ENCODE results near the gene CABP7. TPM values are rescaled to one million over a fixed set of nuclear protein-coding genes. Genes with fewer than 3 reads are reported as not detected.

The CABP7 gene
- polyA plus RNA-seq, 1 donor (not counting 4 experiments of a cell fraction or from before 2014, with no cell fraction given): not detected

DNA sequence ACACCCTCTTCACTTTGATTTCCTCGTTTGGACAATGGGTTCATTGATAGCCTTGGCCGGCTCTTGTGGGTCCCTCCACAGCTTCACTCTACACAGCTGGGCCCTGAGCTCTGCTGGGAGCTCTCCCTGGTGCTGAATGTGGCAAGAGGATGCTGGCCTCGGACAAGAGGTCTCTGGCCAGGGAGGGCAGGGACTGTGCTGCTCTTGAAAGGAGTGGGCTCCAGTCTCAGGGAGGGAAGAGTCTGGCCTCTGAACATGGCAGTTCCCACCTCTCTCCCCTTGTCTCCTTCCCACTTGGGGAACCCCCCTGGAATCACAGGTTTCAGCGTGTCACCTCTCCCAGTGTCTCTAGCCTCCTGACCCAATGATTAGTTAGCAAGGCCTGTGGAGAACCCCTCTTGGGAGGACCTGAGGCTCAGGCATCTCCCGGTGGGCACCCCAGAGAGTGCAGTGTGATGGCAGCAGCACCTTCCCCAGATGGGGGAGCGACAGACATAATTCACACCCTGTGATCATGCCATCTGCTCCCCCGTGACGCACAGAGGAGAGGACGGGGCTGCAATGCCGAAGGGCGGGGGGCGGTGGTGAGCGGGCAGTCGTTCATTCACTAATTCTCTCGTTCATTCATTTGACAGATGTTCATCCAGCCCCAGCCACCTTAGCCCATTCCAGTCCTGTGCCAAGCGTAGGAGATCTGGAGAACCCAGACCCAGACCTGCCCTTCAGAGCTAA lies 2.8 kb upstream of the CABP7 start:
- Histone ChIP-seq H3K9ac (ENCODE audit: control insufficient read depth, extremely low read depth, insufficient read depth, low read length) (no peak overlapping the region), H3K79me2 (ENCODE audit: control insufficient read depth, insufficient read depth, low read length) (no peaks in the 10 kb centered on the region), H3K36me3 (ENCODE audit: control insufficient read depth in 2 of 2, extremely low read depth in 1 of 2, insufficient read depth in 2 of 2, low read length in 2 of 2) (no peaks in the 10 kb centered on the region), H3K27me3 (ENCODE audit: control insufficient read depth, extremely low read depth, insufficient read depth, low read length) (peaks cover 47% of the 10 kb centered on the region), H3K4me1 (ENCODE audit: control insufficient read depth, extremely low read depth, insufficient read depth, low read length) (peaks cover 11% of the 10 kb centered on the region), H3K9me3 (ENCODE audit: control insufficient read depth, low read depth, low read length) (no peaks in the 10 kb centered on the region), H3K9me1 (ENCODE audit: control insufficient read depth, extremely low read depth, insufficient read depth, low read length) (no peaks in the 10 kb centered on the region), H2AFZ (ENCODE audit: control insufficient read depth, low read length) (no peak overlapping the region), H3K4me3 (ENCODE audit: control insufficient read depth in 2 of 3, extremely low read depth in 1 of 3, insufficient read depth in 2 of 3, low read depth in 1 of 3, low read length in 3 of 3) (no peak overlapping the region), H3K4me2 (ENCODE audit: control insufficient read depth, extremely low read depth, insufficient read depth, low read depth, low read length) (no peak overlapping the region), H4K20me1 (ENCODE audit: control insufficient read depth, extremely low read depth, insufficient read depth, low read length) (peaks cover 5% of the 10 kb centered on the region), H3K27ac (ENCODE audit: control insufficient read depth, insufficient read depth, low read length) (no peak overlapping the region)
- no peak for FAIRE-seq
- peak; percentile 35 for DNase-seq (ENCODE audit: low read depth, low spot score)
- TF ChIP-seq CTCF (optimal IDR thresholded peaks at IDR 0.05 in 1 of 3, IDR thresholded peaks at IDR 0.05 in 1 of 3, conservative IDR thresholded peaks at IDR 0.05 in 1 of 3; ENCODE audit: extremely low read depth in 1 of 3, insufficient read depth in 2 of 3, low read length in 3 of 3) (no peak), EZH2 (IDR thresholded peaks at IDR 0.05; ENCODE audit: low read length) (no peak)
- dilution Hi-C loops (cut with MboI; ENCODE audit: extremely low pct_ligation_motif_present, low sequenced_read_pairs): no loop called here

- Histone ChIP-seq H3K9ac (ENCODE audit: control insufficient read depth, extremely low read depth, insufficient read depth, low read length) (no peak overlapping the region), H3K4me3 (ENCODE audit: control insufficient read depth in 2 of 3, extremely low read depth in 1 of 3, insufficient read depth in 2 of 3, low read depth in 1 of 3, low read length in 3 of 3) (no peak overlapping the region), H3K27ac (ENCODE audit: control insufficient read depth, insufficient read depth, low read length) (no peak overlapping the region), H4K20me1 (ENCODE audit: control insufficient read depth, extremely low read depth, insufficient read depth, low read length) (peaks cover 5% of the 10 kb centered on the region), H3K9me1 (ENCODE audit: control insufficient read depth, extremely low read depth, insufficient read depth, low read length) (no peaks in the 10 kb centered on the region), H3K4me2 (ENCODE audit: control insufficient read depth, extremely low read depth, insufficient read depth, low read depth, low read length) (no peak overlapping the region), H3K9me3 (ENCODE audit: control insufficient read depth, low read depth, low read length) (no peaks in the 10 kb centered on the region), H2AFZ (ENCODE audit: control insufficient read depth, low read length) (no peak overlapping the region), H3K79me2 (ENCODE audit: control insufficient read depth, insufficient read depth, low read length) (no peaks in the 10 kb centered on the region), H3K36me3 (ENCODE audit: control insufficient read depth in 2 of 2, extremely low read depth in 1 of 2, insufficient read depth in 2 of 2, low read length in 2 of 2) (no peaks in the 10 kb centered on the region), H3K27me3 (ENCODE audit: control insufficient read depth, extremely low read depth, insufficient read depth, low read length) (peaks cover 48% of the 10 kb centered on the region), H3K4me1 (ENCODE audit: control insufficient read depth, extremely low read depth, insufficient read depth, low read length) (peaks cover 11% of the 10 kb centered on the region)
- TF ChIP-seq CTCF (optimal IDR thresholded peaks at IDR 0.05 in 1 of 3, IDR thresholded peaks at IDR 0.05 in 1 of 3, conservative IDR thresholded peaks at IDR 0.05 in 1 of 3; ENCODE audit: extremely low read depth in 1 of 3, insufficient read depth in 2 of 3, low read length in 3 of 3) (no peak), EZH2 (IDR thresholded peaks at IDR 0.05; ENCODE audit: low read length) (no peak)
- no peak for DNase-seq (ENCODE audit: low read depth, low spot score)
- no peak for FAIRE-seq
- dilution Hi-C loops (cut with MboI; ENCODE audit: extremely low pct_ligation_motif_present, low sequenced_read_pairs): no loop called here
Observed at GRCh38 chr22:29717789-29718188, 2.0 kb upstream of the CABP7 start.
